CD14-positive monocyte (primary cell): ENCODE data around the gene THSD7B. TPM values are rescaled to one million over a fixed set of nuclear protein-coding genes. Genes with fewer than 3 reads are reported as not detected.

Source experiments
- DNase-seq, 3 donors: peaks; one replicate each; pipeline ENCODE4 v3.0.0-alpha.2; 2011 to 2022
- H2AFZ ChIP-seq: 2 replicates; pipeline ENCODE4 v1.6.0; 2012; ENCODE audit warnings: mild to moderate bottlenecking, low read depth, low read length, inconsistent platforms; ENCODE audit not compliant: insufficient read depth, poor library complexity, severe bottlenecking
- H3K27ac ChIP-seq, 2 donors: 1 replicate in 1 of 2; 2 replicates in 1 of 2; pipeline ENCODE4 v1.5.1; 2012 to 2013; ENCODE audit warnings: low read length in 2 of 2, control low read depth in 1 of 2, inconsistent platforms in 1 of 2, low read depth in 1 of 2, mild to moderate bottlenecking in 1 of 2
- H3K27me3 ChIP-seq, 2 donors: one replicate each; pipeline versions ENCODE4 v1.6.0 to v1.6.1; 2011 to 2013; ENCODE audit warnings: low read length in 2 of 2; ENCODE audit not compliant: control insufficient read depth in 2 of 2, insufficient read depth in 2 of 2
- H3K36me3 ChIP-seq, 2 donors: replicated peaks in 1 of 2; 1 replicate in 1 of 2; 2 replicates in 1 of 2; pipeline versions ENCODE4 v1.5.1 to v1.6.1; 2012 to 2013; ENCODE audit warnings: low read length in 2 of 2, control low read depth in 1 of 2, inconsistent platforms in 1 of 2, mild to moderate bottlenecking in 1 of 2; ENCODE audit not compliant: insufficient read depth in 2 of 2, control insufficient read depth in 1 of 2
- H3K4me1 ChIP-seq, 2 donors: 1 replicate in 1 of 2; 2 replicates in 1 of 2; pipeline versions ENCODE4 v1.5.1 to v1.6.1; 2012 to 2013; ENCODE audit warnings: low read length in 2 of 2, control low read depth in 1 of 2, inconsistent platforms in 1 of 2, mild to moderate bottlenecking in 1 of 2, moderate library complexity in 1 of 2; ENCODE audit not compliant: insufficient read depth in 2 of 2, control insufficient read depth in 1 of 2
- H3K4me2 ChIP-seq: replicated peaks from 2 replicates; pipeline ENCODE3; 2012; ENCODE audit warnings: low read length, moderate library complexity, mild to moderate bottlenecking; ENCODE audit not compliant: poor library complexity, severe bottlenecking; ENCODE audit errors: extremely low read depth
- H3K4me3 ChIP-seq, 3 experiments: fragments of 200-600 bp in 1 of 3; sonication (generic) in 1 of 3; replicated peaks in 1 of 3; 1 replicate in 2 of 3; 2 replicates in 1 of 3; pipeline ENCODE4 v1.5.1; 2011 to 2013; ENCODE audit warnings: low read length in 3 of 3, mild to moderate bottlenecking in 3 of 3, control low read depth in 2 of 3, low read depth in 2 of 3, inconsistent platforms in 1 of 3, moderate library complexity in 1 of 3
- H3K79me2 ChIP-seq: 2 replicates; pipeline ENCODE4 v1.6.0; 2012; ENCODE audit warnings: mild to moderate bottlenecking, control low read depth, inconsistent platforms, low read length, moderate library complexity; ENCODE audit not compliant: insufficient read depth
- H3K9ac ChIP-seq: 2 replicates; pipeline ENCODE4 v1.6.0; 2017; ENCODE audit warnings: low read length, mild to moderate bottlenecking; ENCODE audit not compliant: insufficient read depth, poor library complexity, severe bottlenecking
- H3K9me3 ChIP-seq, 2 donors: replicated peaks in 1 of 2; 1 replicate in 1 of 2; 2 replicates in 1 of 2; pipeline versions ENCODE4 v1.5.1 to v1.6.1; 2012 to 2013; ENCODE audit warnings: low read length in 2 of 2, control low read depth in 1 of 2; ENCODE audit not compliant: control insufficient read depth in 1 of 2, insufficient read depth in 1 of 2
- H4K20me1 ChIP-seq: 2 replicates; pipeline ENCODE4 v1.6.0; 2012; ENCODE audit warnings: mild to moderate bottlenecking, low read length, control low read depth, moderate library complexity; ENCODE audit not compliant: insufficient read depth
- H3K27ac Mint-ChIP-seq, 7 donors: one replicate each; pipeline ENCODE4 v1.8.0; 2020; ENCODE audit warnings: mild to moderate bottlenecking in 7 of 7, mixed read lengths in 7 of 7, moderate library complexity in 6 of 7, inconsistent platforms in 2 of 7
- H3K27me3 Mint-ChIP-seq, 3 donors: one replicate each; pipeline ENCODE4 v1.8.0; 2021 to 2022; ENCODE audit warnings: low read depth in 3 of 3, mild to moderate bottlenecking in 3 of 3, mixed read lengths in 3 of 3, moderate library complexity in 3 of 3, inconsistent platforms in 1 of 3
- H3K36me3 Mint-ChIP-seq, 2 donors: one replicate each; pipeline ENCODE4 v1.8.0; 2020; ENCODE audit warnings: mixed read lengths in 2 of 2, inconsistent platforms in 1 of 2, mild to moderate bottlenecking in 1 of 2
- H3K4me1 Mint-ChIP-seq: one replicate; pipeline ENCODE4 v1.8.0; 2020; ENCODE audit warnings: mild to moderate bottlenecking, mixed read lengths
- H3K4me3 Mint-ChIP-seq, 2 donors: one replicate each; pipeline ENCODE4 v1.8.0; 2020; ENCODE audit warnings: mild to moderate bottlenecking in 2 of 2, mixed read lengths in 2 of 2, moderate library complexity in 1 of 2
- H3K9me3 Mint-ChIP-seq, 7 donors: one replicate each; pipeline ENCODE4 v1.8.0; 2020 to 2022; ENCODE audit warnings: mixed read lengths in 7 of 7, mild to moderate bottlenecking in 6 of 7, moderate library complexity in 6 of 7, inconsistent platforms in 2 of 7
- CTCF ChIP-seq: fragments of 200-600 bp; IDR thresholded peaks from one replicate; pipeline ENCODE4 v1.8.0; 2022; ENCODE audit warnings: antibody characterized with exemption, mild to moderate bottlenecking
- WGBS: methylation state at CpG from one replicate; pipeline ENCODE4 v1.1.5; 2013; ENCODE audit warnings: missing lambda C conversion rate; ENCODE audit not compliant: insufficient coverage; 5-methylcytosine and 5-hydroxymethylcytosine counted together
- intact Hi-C, 2 donors: fragments of 100-400 bp; cut with micrococcal nuclease; formaldehyde crosslinking; loops; one replicate each; pipeline versions ENCODE4 v1.15.0 to v1.15.1; 2023
- polyA plus RNA-seq, 3 donors: library from polyadenylated mRNA; depleted of rRNA in 1 of 3; unstranded in 2 of 3; stranded (reverse) in 1 of 3; fragments of 300-500 nt in 2 of 3; fragments of >200 nt in 1 of 3; fragmentation: Illumina TruSeq in 2 of 3; gene quantifications; 1 replicate in 2 of 3; 2 replicates in 1 of 3; pipeline ENCODE4 v1.2.3, GENCODE V29; 2012 to 2021

Gene THSD7B
- polyA plus RNA-seq, 3 donors: not detected

DNA sequence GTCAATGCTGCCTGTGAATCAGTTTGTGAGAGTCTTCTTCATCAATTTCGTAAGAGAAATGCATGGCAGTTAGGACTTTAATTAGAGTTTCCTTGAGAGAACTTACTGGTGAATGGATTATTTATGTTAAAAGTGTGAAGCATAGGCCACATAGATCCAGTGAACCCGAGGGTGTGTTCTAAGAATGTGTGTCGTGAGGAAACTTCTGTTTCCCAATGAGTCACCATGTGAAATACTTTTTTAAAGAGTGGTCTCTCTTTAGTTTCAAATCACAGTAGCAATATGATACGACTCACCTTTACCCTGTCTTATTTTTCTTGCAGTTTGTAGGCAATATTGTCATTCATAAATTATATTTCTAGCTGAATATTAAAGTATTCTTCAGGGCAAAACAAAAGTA is 18.5 kb downstream of the THSD7B start:
- Histone ChIP-seq H3K79me2 (no peaks in the 10 kb centered on the region), H3K9me3 (no peaks in the 10 kb centered on the region), H3K4me2 (no peak overlapping the region), H3K9ac (no peak overlapping the region), H4K20me1 (no peaks in the 10 kb centered on the region), H2AFZ (no peak overlapping the region), H3K27ac (no peak overlapping the region), H3K36me3 (no peaks in the 10 kb centered on the region), H3K4me3 (no peak overlapping the region), H3K27me3 (no peaks in the 10 kb centered on the region), H3K4me1 (no peaks in the 10 kb centered on the region)
- no peak overlapping the region for H3K4me3 Mint-ChIP-seq
- intact Hi-C loops: no loop called here
- H3K27me3 Mint-ChIP-seq: no peaks in the 10 kb centered on the region
- H3K36me3 Mint-ChIP-seq: no peaks in the 10 kb centered on the region
- DNase-seq: no peak
- no CpG with 5 or more reads among the region's 4 CpGs for WGBS
- no peaks in the 10 kb centered on the region for H3K4me1 Mint-ChIP-seq
- no peak for TF ChIP-seq CTCF
- no peak overlapping the region for H3K27ac Mint-ChIP-seq
- no peaks in the 10 kb centered on the region for H3K9me3 Mint-ChIP-seq

DNA sequence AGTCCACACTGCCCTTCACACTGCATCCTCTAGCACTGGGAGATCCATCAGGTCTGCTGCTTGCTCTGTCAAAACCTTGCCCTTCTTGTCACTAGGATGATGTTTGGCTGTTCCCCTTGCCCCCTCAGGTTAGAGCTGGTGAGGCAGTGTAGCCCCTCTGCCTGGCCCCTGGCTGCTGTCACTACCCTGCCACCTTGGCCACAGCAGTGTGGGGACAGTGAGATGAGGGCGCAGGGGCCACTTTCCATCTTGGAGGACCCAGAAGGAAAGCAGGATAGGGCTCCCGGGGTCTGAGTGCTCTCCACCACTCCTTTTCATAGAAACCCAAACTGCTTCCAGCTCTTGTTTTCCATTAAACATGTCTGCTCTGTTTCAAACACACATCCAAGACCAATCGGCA is 19.9 kb downstream of the THSD7B start:
- Mint-ChIP-seq H3K4me1 (no peaks in the 10 kb centered on the region), H3K9me3 (no peaks in the 10 kb centered on the region)
- no peaks in the 10 kb centered on the region for H3K36me3 ChIP-seq

More for the DNA sequence above, 19.9 kb downstream of the THSD7B start:
- H3K9ac ChIP-seq: no peak overlapping the region
- H2AFZ ChIP-seq: no peak overlapping the region
- no CpG with 5 or more reads among the region's 3 CpGs for WGBS
- no peaks in the 10 kb centered on the region for H3K9me3 ChIP-seq
- no peaks in the 10 kb centered on the region for H3K4me1 ChIP-seq
- H3K27me3 Mint-ChIP-seq: no peaks in the 10 kb centered on the region
- no peaks in the 10 kb centered on the region for H3K36me3 Mint-ChIP-seq
- no peak overlapping the region for H3K27ac Mint-ChIP-seq
- no peaks in the 10 kb centered on the region for H4K20me1 ChIP-seq
- no peak overlapping the region for H3K27ac ChIP-seq
- DNase-seq: no peak
- H3K4me2 ChIP-seq: no peak overlapping the region
- H3K4me3 ChIP-seq: no peak overlapping the region
- no peaks in the 10 kb centered on the region for H3K27me3 ChIP-seq
- no peak for TF ChIP-seq CTCF
- no peak overlapping the region for H3K4me3 Mint-ChIP-seq
- H3K79me2 ChIP-seq: no peaks in the 10 kb centered on the region
- intact Hi-C loops: no loop called here
